IMR-90 (cell line): Measurements from ENCODE around the gene RNF144B. TPM values are rescaled to one million over a fixed set of nuclear protein-coding genes. Genes with fewer than 3 reads are reported as not detected.

Experiments used
- ATAC-seq: fragments of 200-7000 bp; cut with Tn5 transposase; 2 replicates; pipeline ENCODE4 v1.9.1; 2020; ENCODE audit warnings: low read depth, mild to moderate bottlenecking, moderate library complexity
- BruUV-seq: library from RNA; stranded (reverse); fragments of 400-500 nt; replicated peaks from 2 replicates; lab custom pipeline; 2021; lab: Mats Ljungman, UMichigan
- CTCF ChIA-PET: fragments of 300-600 bp; formaldehyde crosslinking; extraction: SDS; loops from one replicate; lab custom pipeline; 2021; ENCODE audit warnings: antibody characterized with exemption; lab: Yijun Ruan, JAX
- POLR2A ChIA-PET: fragments of 300-600 bp; sonication (Branson Sonifier 250); formaldehyde crosslinking; loops from one replicate; lab custom pipeline; 2022; ENCODE audit warnings: antibody characterized with exemption; ENCODE audit not compliant: unreplicated experiment; lab: Charles Lee
- DNase-seq: peaks from one replicate; pipeline ENCODE4 v3.0.0; 2013
- H2AFZ ChIP-seq: replicated peaks from 2 replicates; pipeline ENCODE3; 2013; ENCODE audit warnings: low read length, mild to moderate bottlenecking; ENCODE audit not compliant: poor library complexity
- H2AK5ac ChIP-seq: 2 replicates; pipeline ENCODE4 v1.6.1; 2013; ENCODE audit warnings: low read depth, low read length, inconsistent platforms
- H2AK9ac ChIP-seq: replicated peaks from 2 replicates; pipeline ENCODE3; 2013; ENCODE audit warnings: mild to moderate bottlenecking, low read depth, low read length, moderate library complexity; ENCODE audit not compliant: poor library complexity
- H2BK120ac ChIP-seq: 2 replicates; pipeline ENCODE4 v1.6.1; 2013; ENCODE audit warnings: low read depth, low read length, inconsistent platforms
- H2BK15ac ChIP-seq: 3 replicates; pipeline ENCODE4 v1.6.1; 2013; ENCODE audit warnings: low read depth, low read length, inconsistent platforms
- H2BK20ac ChIP-seq: 2 replicates; pipeline ENCODE4 v1.6.1; 2013; ENCODE audit warnings: low read depth, mild to moderate bottlenecking, inconsistent platforms, low read length, moderate library complexity
- H2BK5ac ChIP-seq: 2 replicates; pipeline ENCODE4 v1.6.1; 2013; ENCODE audit warnings: mild to moderate bottlenecking, low read depth, low read length, inconsistent platforms; ENCODE audit not compliant: poor library complexity, severe bottlenecking
- H3K14ac ChIP-seq: replicated peaks from 2 replicates; pipeline ENCODE4 v1.6.1; 2013; ENCODE audit warnings: low read depth, low read length, inconsistent platforms
- H3K18ac ChIP-seq: 2 replicates; pipeline ENCODE4 v1.6.1; 2013; ENCODE audit warnings: low read depth, low read length, control low read depth
- H3K23ac ChIP-seq: 2 replicates; pipeline ENCODE4 v1.6.1; 2013; ENCODE audit warnings: low read depth, low read length, inconsistent platforms
- H3K27ac ChIP-seq: 2 replicates; pipeline ENCODE4 v1.5.1; 2013; ENCODE audit warnings: mild to moderate bottlenecking, control low read depth, low read length; ENCODE audit not compliant: insufficient read depth
- H3K27me3 ChIP-seq: 2 replicates; pipeline ENCODE4 v1.6.1; 2013; ENCODE audit warnings: low read length; ENCODE audit not compliant: control insufficient read depth, insufficient read depth
- H3K36me3 ChIP-seq: 2 replicates; pipeline ENCODE4 v1.6.1; 2013; ENCODE audit warnings: low read length, mixed read lengths; ENCODE audit not compliant: control insufficient read depth, insufficient read depth
- H3K4ac ChIP-seq: 2 replicates; pipeline ENCODE4 v1.6.1; 2013; ENCODE audit warnings: low read depth, low read length, inconsistent platforms
- H3K4me1 ChIP-seq: 2 replicates; pipeline ENCODE4 v1.6.1; 2013; ENCODE audit warnings: low read length, mixed read lengths; ENCODE audit not compliant: control insufficient read depth, insufficient read depth
- H3K4me2 ChIP-seq: 2 replicates; pipeline ENCODE4 v1.6.1; 2013; ENCODE audit warnings: low read depth, mild to moderate bottlenecking, control low read depth, low read length, moderate library complexity
- H3K4me3 ChIP-seq: 2 replicates; pipeline ENCODE4 v1.5.1; 2013; ENCODE audit warnings: low read depth, mild to moderate bottlenecking, control low read depth, low read length, moderate library complexity; ENCODE audit not compliant: insufficient read depth
- H3K56ac ChIP-seq: 2 replicates; pipeline ENCODE4 v1.6.1; 2013; ENCODE audit warnings: low read length, inconsistent platforms; ENCODE audit not compliant: insufficient read depth; ENCODE audit errors: extremely low read depth
- H3K79me1 ChIP-seq, 2 experiments: 2 replicates each; pipeline ENCODE4 v1.6.1; 2013; ENCODE audit warnings: low read length in 2 of 2, inconsistent platforms in 1 of 2, low read depth in 1 of 2
- H3K9ac ChIP-seq: 2 replicates; pipeline ENCODE4 v1.6.1; 2013; ENCODE audit warnings: low read depth, low read length, control low read depth
- H3K9me1 ChIP-seq: 2 replicates; pipeline ENCODE4 v1.6.1; 2013; ENCODE audit warnings: low read length, inconsistent platforms; ENCODE audit not compliant: insufficient read depth
- H3K9me3 ChIP-seq: 2 replicates; pipeline ENCODE4 v1.6.1; 2013; ENCODE audit warnings: low read length; ENCODE audit not compliant: control insufficient read depth, insufficient read depth
- H4K20me1 ChIP-seq: 2 replicates; pipeline ENCODE4 v1.6.1; 2013; ENCODE audit warnings: low read length, inconsistent platforms; ENCODE audit not compliant: insufficient read depth
- H4K5ac ChIP-seq: 2 replicates; pipeline ENCODE4 v1.6.1; 2013; ENCODE audit warnings: mild to moderate bottlenecking, low read depth, low read length, control low read depth
- H4K8ac ChIP-seq, 2 experiments: 2 replicates each; pipeline ENCODE4 v1.6.1; 2013; ENCODE audit warnings: low read depth in 2 of 2, low read length in 2 of 2, control low read depth in 1 of 2, inconsistent platforms in 1 of 2
- H4K91ac ChIP-seq: 2 replicates; pipeline ENCODE4 v1.6.1; 2013; ENCODE audit warnings: low read depth, low read length, inconsistent platforms; ENCODE audit not compliant: insufficient read depth
- MAFK ChIP-seq: IDR thresholded peaks from 2 replicates; pipeline ENCODE4 v1.6.1; 2012; ENCODE audit warnings: low read depth, low read length, improper control_type of control experiment
- WGBS, 2 experiments: methylation state at CpG; one replicate each; pipeline versions ENCODE4 v1.1.5 to v1.1.7; 2013; ENCODE audit warnings: missing lambda C conversion rate in 2 of 2; ENCODE audit not compliant: insufficient read length in 1 of 2; ENCODE audit errors: extremely low coverage in 2 of 2; 5-methylcytosine and 5-hydroxymethylcytosine counted together
- dilution Hi-C: fragments of 300-500 bp; cut with HindIII; formaldehyde crosslinking; loops from one replicate; pipeline ENCODE4 v1.14.3; 2018; ENCODE audit warnings: low sequenced_read_pairs; ENCODE audit not compliant: unreplicated experiment
- in situ Hi-C: fragments of 300-500 bp; cut with MboI; formaldehyde crosslinking; loops from 3 replicates; pipeline ENCODE4 v1.14.3; 2019; ENCODE audit warnings: low sequenced_read_pairs, inconsistent platforms, mixed read lengths
- intact Hi-C: fragments of 100-400 bp; cut with micrococcal nuclease; formaldehyde crosslinking; loops from 2 replicates; pipeline ENCODE4 v1.10.0; 2022
- polyA plus RNA-seq, 3 experiments: library from polyadenylated mRNA; depleted of rRNA; stranded (reverse); fragments of >200 nt; gene quantifications; 2 replicates each; pipeline ENCODE4 v1.2.3, GENCODE V29; 2012; ENCODE audit warnings: low replicate concordance in 1 of 3
- total RNA-seq: library from RNA; depleted of rRNA; stranded (reverse); fragments of >200 nt; gene quantifications from 2 replicates; pipeline ENCODE4 v1.2.3, GENCODE V29; 2012

Gene RNF144B
- total and polyA plus RNA-seq, 2 of the 4 experiments (the other 2 are of a cell fraction): 0.44 to 2.7 TPM

DNA sequence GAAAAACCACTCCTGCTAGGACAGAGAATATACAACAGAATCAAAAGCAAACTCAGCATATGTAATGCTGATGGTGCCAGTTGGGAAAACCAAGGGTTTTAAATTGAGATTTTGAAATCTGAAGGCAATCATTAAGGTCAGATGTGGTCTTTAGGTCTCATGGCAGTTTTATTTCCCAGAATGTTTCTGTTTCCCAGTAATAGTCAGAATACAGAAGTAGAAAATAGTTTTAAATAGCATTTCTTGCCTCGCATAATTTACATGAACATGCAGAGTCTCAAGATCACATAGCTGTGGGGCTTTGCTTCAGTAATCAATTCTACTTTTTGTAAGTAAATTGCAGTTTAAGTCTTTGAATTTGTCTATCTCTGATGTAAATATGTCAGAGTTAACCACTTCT, 58.1 kb downstream of the RNF144B start:
- DNase-seq (no peak), ATAC-seq (no peak)
- Histone ChIP-seq H2AK5ac (no peak overlapping the region), H2BK15ac (no peak overlapping the region), H4K5ac (no peak overlapping the region), H2BK5ac (no peak overlapping the region), H3K9me1 (no peaks in the 10 kb centered on the region), H3K79me1 (no peaks in the 10 kb centered on the region), H2AFZ (no peak overlapping the region), H2AK9ac (no peak overlapping the region), H3K4me2 (no peak overlapping the region), H3K9ac (no peak overlapping the region), H4K20me1 (no peaks in the 10 kb centered on the region), H3K4ac (no peak overlapping the region), H2BK120ac (no peak overlapping the region), H3K4me1 (no peaks in the 10 kb centered on the region; the same call in 1 of the 2 replicates), H3K14ac (no peak overlapping the region), H4K8ac (no peak overlapping the region), H3K18ac (no peak overlapping the region), H4K91ac (no peak overlapping the region), H3K4me3 (no peak overlapping the region), H3K56ac (no peak overlapping the region), H3K27ac (no peak overlapping the region), H3K23ac (no peak overlapping the region), H3K36me3 (no peaks in the 10 kb centered on the region), H2BK20ac (no peak overlapping the region), H3K27me3 (no peaks in the 10 kb centered on the region), H3K9me3 (no peaks in the 10 kb centered on the region)
- no peak for TF ChIP-seq MAFK
- ChIA-PET POLR2A (no interaction called here), CTCF (no interaction called here)
- intact Hi-C loops: no loop called here
- dilution Hi-C loops: no loop called here
- BruUV-seq: no TSS peak
- in situ Hi-C loops: no loop called here
- WGBS, 2 experiments: no CpG with 5 or more reads among the region's 1 CpG
